GM19452 (cell line): ENCODE results near the gene PIH1D1.
"Not testable (repeated sequence)": the region's sequence is repeated elsewhere in the genome, so short reads cannot be mapped to it uniquely, and the experiment has no call there.

Experiments
- ATAC-seq: cut with Tn5 transposase; IDR thresholded peaks from one replicate; pipeline ENCODE4 v1.9.1; 2021; ENCODE audit not compliant: unreplicated experiment

Gene PIH1D1

GRCh38 chr19:49481020-49481683 lies 29.5 kb upstream of the PIH1D1 start:
- ATAC-seq: no peak

GRCh38 chr19:49479975-49480628 lies 28.5 kb upstream of the PIH1D1 start:
- ATAC-seq: no peak

GRCh38 chr19:49475995-49476880 lies 24.6 kb upstream of the PIH1D1 start:
- ATAC-seq: no peak

GRCh38 chr19:49475191-49475917 lies 23.7 kb upstream of the PIH1D1 start:
- ATAC-seq: no peak

- ATAC-seq: no peak
These were observed 22.9 kb upstream of the PIH1D1 start for GRCh38 chr19:49474542-49474924.

GRCh38 chr19:49473868-49474541 lies 22.4 kb upstream of the PIH1D1 start, which contains the start of gene FLT3LG:
TSS of gene FLT3LG (plus strand) at chr19:49474215. CDS start at chr19:49474640, 425 bp downstream.
- ATAC-seq: peak; percentile 52

- not testable (repeated sequence) for ATAC-seq
These were observed 21.9 kb upstream of the PIH1D1 start for GRCh38 chr19:49473501-49473867.

- no peak for ATAC-seq
These were observed 21.3 kb upstream of the PIH1D1 start for GRCh38 chr19:49472936-49473335.

- no peak for ATAC-seq
These were observed 19.0 kb upstream of the PIH1D1 start for GRCh38 chr19:49470615-49470978.

GRCh38 chr19:49469828-49470614 lies 18.4 kb upstream of the PIH1D1 start:
- no peak for ATAC-seq

GRCh38 chr19:49468746-49469447 lies 17.3 kb upstream of the PIH1D1 start:
- ATAC-seq: no peak

GRCh38 chr19:49468199-49468598 lies 16.6 kb upstream of the PIH1D1 start:
- ATAC-seq: no peak

GRCh38 chr19:49465371-49465770 lies 13.8 kb upstream of the PIH1D1 start:
- no peak for ATAC-seq

GRCh38 chr19:49463960-49464740 lies 12.5 kb upstream of the PIH1D1 start:
- ATAC-seq: no peak

GRCh38 chr19:49462492-49462891 lies 10.9 kb upstream of the PIH1D1 start:
- no peak for ATAC-seq

- no peak for ATAC-seq
These were observed 10.0 kb upstream of the PIH1D1 start for GRCh38 chr19:49461656-49462055.

- not testable (repeated sequence) for ATAC-seq
These were observed 9.5 kb upstream of the PIH1D1 start for GRCh38 chr19:49461130-49461529.

GRCh38 chr19:49459388-49459787 lies 7.8 kb upstream of the PIH1D1 start:
- ATAC-seq: no peak

GRCh38 chr19:49458567-49458903 lies 6.9 kb upstream of the PIH1D1 start:
- ATAC-seq: no peak
